ENCODE data around the gene UBE2K.

DNA sequence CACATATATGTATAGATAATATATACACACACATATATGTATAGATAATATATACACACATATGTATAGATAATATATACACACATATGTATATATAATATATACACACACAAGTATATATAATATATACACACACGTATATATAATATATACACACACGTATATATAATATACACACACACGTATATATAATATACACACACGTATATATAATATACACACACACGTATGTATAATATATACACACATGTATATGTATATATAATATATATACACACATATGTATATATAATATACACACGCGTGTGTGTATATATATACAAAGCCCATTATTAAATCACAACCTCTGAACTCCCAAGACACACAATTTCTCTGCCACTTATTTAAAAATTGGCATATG is 8.0 kb upstream of the UBE2K start:
- TF ChIP-seq CTCF (IDR thresholded peaks at IDR 0.05) (no peak), POLR2A (IDR thresholded peaks at IDR 0.05) (no peak), EP300 (IDR thresholded peaks at IDR 0.05) (no peak), POLR2AphosphoS5 (IDR thresholded peaks at IDR 0.05) (no peak)
